Vagina (tissue), 2 donors: ENCODE results near the gene TKTL2.

ENCODE experiments used
- POLR2A ChIP-seq, 2 donors: fragments of 450-650 bp; IDR thresholded peaks; one replicate each; pipeline ENCODE4 v1.6.1; 2017; ENCODE audit warnings: antibody characterized with exemption in 2 of 2, mild to moderate bottlenecking in 2 of 2, moderate library complexity in 2 of 2
- POLR2AphosphoS5 ChIP-seq, 2 donors: sonication (generic); formaldehyde crosslinking; IDR thresholded peaks; one replicate each; pipeline ENCODE4 v1.9.0; 2017; ENCODE audit warnings: antibody characterized with exemption in 2 of 2, mild to moderate bottlenecking in 2 of 2, low read depth in 1 of 2; ENCODE audit not compliant: insufficient read depth in 1 of 2
- TF ChIP-seq, protein P1 (sequence below), 3 experiments: fragments of 450-650 bp in 2 of 3; fragments of 200-600 bp in 1 of 3; sonication (generic) in 1 of 3; IDR thresholded peaks; one replicate each; pipeline ENCODE4 v1.5.1; 2017 to 2019; ENCODE audit warnings: antibody characterized with exemption in 3 of 3, mild to moderate bottlenecking in 2 of 3, moderate library complexity in 2 of 3

DNA sequence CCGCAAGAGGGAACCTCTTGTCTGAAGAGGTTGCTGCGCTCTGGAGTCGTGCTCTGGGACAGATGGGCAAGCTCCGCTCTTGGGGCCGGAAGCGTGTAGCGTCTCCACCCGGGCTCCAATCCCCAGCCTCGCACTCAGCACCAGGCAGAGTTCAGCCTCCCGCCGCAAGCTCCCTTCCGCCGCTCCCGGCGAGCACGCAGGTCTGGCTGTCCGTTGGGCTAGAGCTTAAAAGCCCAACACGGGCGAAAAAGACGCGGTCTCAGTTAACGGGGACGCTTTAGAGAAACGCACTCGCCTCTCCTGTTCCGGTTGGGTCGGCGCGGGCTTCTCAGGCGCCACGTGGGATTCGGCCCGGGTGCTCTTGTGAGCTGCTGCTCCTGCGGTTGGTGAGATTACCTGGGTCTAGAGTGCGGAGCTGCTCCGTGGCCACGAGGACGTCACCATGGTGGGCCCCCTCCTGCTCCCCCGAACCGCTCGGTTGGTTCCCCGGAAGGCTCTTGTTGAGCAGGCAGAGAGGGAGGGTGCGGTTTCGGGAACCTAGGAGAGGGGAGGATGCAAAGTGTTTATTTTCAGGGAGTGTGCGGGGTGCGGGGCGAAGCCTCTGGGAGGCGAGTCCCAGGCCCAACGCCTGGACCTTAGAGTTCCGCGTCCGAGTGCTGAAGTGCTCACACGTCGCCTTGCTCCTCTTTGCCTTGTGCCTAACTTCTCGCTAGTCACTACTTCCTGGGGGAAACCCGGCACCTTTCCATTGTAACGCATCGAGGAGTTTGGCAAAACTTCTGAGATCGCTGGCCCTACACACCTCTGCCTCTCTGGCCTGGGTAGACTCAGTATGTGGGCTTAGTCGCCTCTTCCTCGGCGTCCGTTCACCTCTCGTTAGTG, 21.0 kb upstream of the TKTL2 start, which contains the start of gene TMA16:
- TF ChIP-seq, protein P1, sequence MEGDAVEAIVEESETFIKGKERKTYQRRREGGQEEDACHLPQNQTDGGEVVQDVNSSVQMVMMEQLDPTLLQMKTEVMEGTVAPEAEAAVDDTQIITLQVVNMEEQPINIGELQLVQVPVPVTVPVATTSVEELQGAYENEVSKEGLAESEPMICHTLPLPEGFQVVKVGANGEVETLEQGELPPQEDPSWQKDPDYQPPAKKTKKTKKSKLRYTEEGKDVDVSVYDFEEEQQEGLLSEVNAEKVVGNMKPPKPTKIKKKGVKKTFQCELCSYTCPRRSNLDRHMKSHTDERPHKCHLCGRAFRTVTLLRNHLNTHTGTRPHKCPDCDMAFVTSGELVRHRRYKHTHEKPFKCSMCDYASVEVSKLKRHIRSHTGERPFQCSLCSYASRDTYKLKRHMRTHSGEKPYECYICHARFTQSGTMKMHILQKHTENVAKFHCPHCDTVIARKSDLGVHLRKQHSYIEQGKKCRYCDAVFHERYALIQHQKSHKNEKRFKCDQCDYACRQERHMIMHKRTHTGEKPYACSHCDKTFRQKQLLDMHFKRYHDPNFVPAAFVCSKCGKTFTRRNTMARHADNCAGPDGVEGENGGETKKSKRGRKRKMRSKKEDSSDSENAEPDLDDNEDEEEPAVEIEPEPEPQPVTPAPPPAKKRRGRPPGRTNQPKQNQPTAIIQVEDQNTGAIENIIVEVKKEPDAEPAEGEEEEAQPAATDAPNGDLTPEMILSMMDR (IDR thresholded peaks at IDR 0.05), result no peak
- TF ChIP-seq POLR2AphosphoS5 (IDR thresholded peaks at IDR 0.05; ENCODE audit: insufficient read depth in 1 of 2, low read depth in 1 of 2) (peak in 1 of 2 donors; percentile 75), POLR2A (IDR thresholded peaks at IDR 0.05) (no peak)
